ENCODE data around the gene RYR2.

RYR2 gene

GRCh38 chr1:237677979-237678378 lies 636.0 kb downstream of the RYR2 start:
- TF ChIP-seq CTCF (IDR thresholded peaks at IDR 0.05; ENCODE audit: extremely low read depth, missing control alignments): no peak
- no peak for DNase-seq (ENCODE audit: low spot score)

GRCh38 chr1:237679687-237680086 lies 637.7 kb downstream of the RYR2 start:
- DNase-seq (ENCODE audit: low spot score): no peak

GRCh38 chr1:237681210-237681609 lies 639.2 kb downstream of the RYR2 start:
- TF ChIP-seq CTCF (IDR thresholded peaks at IDR 0.05; ENCODE audit: extremely low read depth, missing control alignments): no peak
- no peak for DNase-seq (ENCODE audit: low spot score)

More at GRCh38 chr1:237679687-237680086, 637.7 kb downstream of the RYR2 start:
- no peak for TF ChIP-seq CTCF (IDR thresholded peaks at IDR 0.05; ENCODE audit: extremely low read depth, missing control alignments)

- TF ChIP-seq CTCF (IDR thresholded peaks at IDR 0.05; ENCODE audit: extremely low read depth, missing control alignments): no peak
- no peak for DNase-seq (ENCODE audit: low spot score)
These were observed 642.3 kb downstream of the RYR2 start for GRCh38 chr1:237684236-237684635.

- no peak for DNase-seq (ENCODE audit: low spot score)
- no peak for TF ChIP-seq CTCF (IDR thresholded peaks at IDR 0.05; ENCODE audit: extremely low read depth, missing control alignments)
These were observed 643.6 kb downstream of the RYR2 start for GRCh38 chr1:237685551-237685950.

GRCh38 chr1:237687804-237688203 lies 645.8 kb downstream of the RYR2 start:
- TF ChIP-seq CTCF (IDR thresholded peaks at IDR 0.05; ENCODE audit: extremely low read depth, missing control alignments): no peak
- DNase-seq (ENCODE audit: low spot score): no peak

GRCh38 chr1:237690656-237691055 lies 648.7 kb downstream of the RYR2 start:
- DNase-seq (ENCODE audit: low spot score): no peak
- TF ChIP-seq CTCF (IDR thresholded peaks at IDR 0.05; ENCODE audit: extremely low read depth, missing control alignments): no peak
